Right renal pelvis (tissue), 4 donors: Measurements from ENCODE around the gene TBC1D14. TPM values are rescaled to one million over a fixed set of nuclear protein-coding genes. Genes with fewer than 3 reads are reported as not detected.

Experiments used
- DNase-seq, 4 donors: peaks; one replicate each; pipeline ENCODE4 v3.0.0-alpha.2; 2013; ENCODE audit warnings: low read depth in 4 of 4, low spot score in 3 of 4, missing footprints in 1 of 4
- polyA plus RNA-seq, 4 donors: library from polyadenylated mRNA; unstranded; fragments of 120-200 nt; gene quantifications; one replicate each; pipeline ENCODE4 v1.2.1, GENCODE V29; 2013; ENCODE audit not compliant: insufficient read length in 4 of 4

TBC1D14 gene
- polyA plus RNA-seq, 4 donors: 55.9 to 67.6 (median 62.0) TPM

DNA sequence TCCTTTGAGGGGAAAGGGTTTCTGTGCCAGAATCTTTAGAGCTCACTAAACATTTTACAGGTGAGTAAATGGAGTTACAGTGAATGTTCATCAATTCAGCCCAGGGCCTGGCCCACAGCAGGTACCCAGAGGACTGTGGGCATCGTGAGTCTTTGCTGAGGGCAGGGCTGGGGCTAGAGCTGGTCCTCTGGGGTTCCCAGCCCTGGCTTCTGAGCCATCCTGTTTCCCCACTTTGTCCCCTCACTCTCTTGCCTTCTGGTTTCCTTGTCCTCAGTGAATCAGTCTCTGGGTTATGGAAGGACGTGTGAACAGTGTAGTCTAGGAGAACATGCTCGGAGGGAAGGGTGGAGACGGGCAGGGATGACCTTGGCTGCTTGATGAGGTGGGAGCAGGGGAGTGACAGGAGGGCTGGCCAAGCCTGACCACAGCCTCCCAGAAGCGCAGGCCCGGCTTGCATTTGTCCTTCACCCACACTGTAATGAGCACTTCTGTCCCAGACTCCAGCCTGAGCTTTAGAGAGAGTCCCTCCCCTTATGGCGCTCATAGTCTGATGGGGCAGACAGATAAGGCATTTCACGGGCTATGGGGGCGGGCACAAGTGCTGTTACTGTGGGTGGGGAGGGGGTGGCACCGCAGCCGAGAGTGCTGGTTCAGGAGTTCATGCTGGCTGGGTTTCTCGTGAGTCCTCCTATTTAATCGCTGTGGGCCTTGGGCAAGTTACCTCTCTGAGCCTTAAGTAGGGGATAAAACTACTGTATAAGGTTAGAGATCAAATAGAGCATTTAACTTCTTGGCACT, 17.3 kb downstream of the TBC1D14 start:
- no peak for DNase-seq

DNA sequence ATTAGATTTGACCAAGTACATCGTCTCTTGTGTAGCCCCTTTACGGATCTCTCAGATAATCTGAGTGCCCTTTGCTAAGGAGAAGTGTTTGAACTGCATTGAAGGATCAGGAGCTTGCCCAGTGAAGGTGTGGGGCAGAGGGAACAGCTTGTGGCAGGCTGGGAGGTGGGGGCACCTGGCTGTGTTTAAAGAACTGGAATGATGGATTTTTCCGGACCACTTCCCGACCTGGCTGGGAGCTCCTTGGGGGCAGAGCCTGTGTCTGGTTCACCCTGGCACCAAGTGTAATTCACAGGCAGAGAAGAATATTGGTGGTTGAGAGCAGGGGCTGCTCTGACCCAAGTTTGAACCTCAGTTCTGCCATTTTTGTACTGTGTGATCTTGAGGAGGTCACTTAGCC, 18.5 kb downstream of the TBC1D14 start:
- no peak for DNase-seq

DNA sequence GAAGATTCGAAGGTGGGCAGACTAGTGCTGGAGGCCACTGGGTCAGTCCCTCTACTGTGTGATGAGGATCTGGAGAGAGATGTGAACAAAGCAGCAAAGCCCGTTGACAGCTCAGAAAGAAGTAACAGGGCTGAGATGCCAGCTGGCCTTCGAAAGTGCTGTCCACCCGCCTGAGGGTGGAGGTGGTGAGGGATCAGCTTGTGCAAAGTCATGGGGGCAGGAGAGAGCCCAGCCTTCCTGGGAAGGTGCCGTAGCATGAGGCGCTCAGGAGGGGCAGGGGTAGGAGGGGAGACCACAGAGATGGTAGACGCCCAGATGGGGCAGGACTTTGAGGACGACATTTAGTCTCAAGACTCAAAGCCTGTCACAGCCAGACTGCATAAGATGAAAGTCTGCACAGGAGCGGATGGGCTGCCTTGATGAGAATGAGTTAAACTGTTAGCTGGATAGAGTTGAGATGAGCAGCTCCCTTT, 19.7 kb downstream of the TBC1D14 start:
- DNase-seq: no peak

DNA sequence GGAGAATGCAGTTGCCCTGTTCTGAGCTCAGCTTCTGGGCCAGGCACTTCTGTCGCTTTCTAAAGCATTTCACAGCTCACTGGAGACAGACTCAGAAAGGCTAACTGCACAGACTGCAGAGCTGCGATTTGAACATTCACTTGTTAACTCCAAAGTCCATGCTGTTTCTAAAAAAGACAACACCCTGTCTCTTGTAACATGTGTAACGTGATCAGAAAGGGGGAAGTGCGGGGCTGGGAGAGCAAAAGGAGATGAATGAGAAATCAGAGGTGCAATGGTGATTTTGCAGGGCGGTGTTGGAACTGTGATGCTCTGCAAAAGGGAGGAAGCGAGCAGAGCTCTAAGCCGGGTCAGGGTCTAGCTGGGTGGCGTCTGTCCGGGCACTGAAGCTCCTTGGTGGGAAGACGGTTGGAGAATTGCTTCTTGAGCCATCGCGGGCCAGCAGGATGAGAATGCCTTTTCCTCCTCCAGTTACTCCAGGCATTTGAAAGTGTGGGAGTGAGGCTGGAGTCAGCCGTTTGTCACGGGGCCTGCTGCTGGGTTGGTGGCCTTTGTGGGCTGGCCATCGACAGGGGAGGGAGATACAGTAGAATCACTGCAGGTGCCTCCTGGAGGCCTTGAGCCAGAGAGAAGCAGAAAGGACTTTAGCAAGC, 20.3 kb downstream of the TBC1D14 start:
- DNase-seq: no peak

DNA sequence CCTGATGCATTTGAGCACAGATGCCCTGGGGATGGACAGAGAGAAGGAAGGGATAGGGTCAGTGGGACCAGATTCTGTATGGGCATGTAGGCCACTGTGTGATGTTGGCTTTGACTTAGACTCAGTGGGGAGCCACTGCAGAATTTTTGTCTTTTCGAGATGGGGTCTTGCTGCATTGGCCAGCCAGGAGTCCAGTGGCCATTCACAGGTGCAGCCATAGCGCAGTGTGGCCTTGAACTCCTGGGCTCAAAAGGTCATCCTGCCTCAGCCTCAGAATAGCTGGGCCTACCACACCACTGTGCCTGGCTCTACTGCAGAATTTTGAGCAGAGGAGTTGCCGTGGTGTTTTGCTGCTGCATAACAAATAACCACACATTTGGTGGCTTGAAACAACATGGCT, 22.8 kb downstream of the TBC1D14 start:
- no peak for DNase-seq

DNA sequence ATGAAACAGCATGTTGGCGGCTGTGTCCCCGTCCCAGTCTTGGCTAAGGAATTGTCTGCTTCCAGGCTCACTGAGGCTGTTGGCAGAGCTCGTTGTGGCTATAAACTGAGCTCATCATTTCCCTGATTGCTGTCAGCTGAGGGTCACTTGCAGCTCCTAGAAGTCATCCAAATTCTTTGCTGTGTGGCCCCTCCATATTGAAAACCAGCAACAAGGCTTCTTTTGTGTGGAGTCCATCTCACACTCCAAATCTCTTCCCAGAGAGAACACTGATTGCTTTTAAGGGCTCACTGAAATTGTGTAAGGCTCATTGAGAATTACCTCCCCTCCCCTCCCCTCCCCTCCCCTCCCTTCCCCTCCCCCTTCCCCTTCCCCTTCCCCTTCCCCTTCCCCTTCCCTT, 23.3 kb downstream of the TBC1D14 start:
- no peak for DNase-seq

DNA sequence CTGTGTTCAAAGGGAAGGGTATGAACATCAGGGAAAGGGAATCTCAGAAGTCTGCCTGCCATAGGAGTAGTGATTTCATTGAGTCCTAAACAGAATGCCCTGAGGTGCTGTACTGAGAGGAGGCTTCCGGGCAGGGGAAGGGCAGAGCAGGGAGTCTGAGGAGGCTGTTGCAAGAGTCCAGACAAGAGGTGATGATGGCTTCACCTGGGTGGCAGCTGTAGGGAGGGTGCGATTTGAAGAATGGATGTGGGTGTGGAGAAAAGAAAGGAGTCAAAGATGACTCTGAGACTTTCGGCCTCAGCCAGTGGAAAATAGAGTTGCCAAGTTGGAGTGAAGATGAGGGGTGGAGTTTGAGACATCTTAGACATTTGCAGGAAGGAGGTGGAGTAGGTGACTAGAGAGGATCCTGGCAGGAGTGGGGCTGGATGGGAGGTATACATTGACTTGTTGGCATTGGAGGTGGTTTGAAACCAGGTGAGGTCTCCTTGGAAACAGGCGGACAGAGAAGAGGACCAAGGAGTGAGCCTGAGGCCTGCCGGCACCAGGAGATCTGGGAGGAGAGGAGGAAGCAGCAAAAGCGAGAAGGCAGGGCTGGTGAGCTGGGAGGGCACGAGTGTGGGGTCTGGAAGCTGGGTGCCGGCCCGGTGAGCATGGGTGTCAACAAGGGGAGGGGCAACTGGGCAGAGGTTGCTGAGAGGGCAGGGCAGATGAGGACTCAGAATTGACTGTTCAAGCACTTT, 24.2 kb downstream of the TBC1D14 start:
- no peak for DNase-seq

DNA sequence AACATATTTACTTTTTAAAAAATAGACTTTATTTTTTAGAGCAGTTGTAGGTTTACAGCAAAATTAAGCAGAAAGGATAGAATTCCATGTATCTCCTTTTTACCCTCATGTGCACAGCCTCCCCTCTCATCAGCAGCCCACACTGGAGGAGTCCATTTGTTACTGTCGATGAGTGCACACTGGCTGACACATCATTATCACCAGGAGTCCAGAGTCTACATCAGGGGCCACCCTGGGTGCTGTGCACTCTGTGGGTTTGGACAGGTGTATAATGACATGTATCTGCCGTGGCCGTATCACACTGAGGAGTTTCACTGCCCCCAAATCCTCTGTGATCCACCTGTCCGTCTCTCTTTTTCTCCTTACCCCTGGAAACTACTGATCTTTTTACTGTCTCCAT, 26.3 kb downstream of the TBC1D14 start:
- no peak for DNase-seq

DNA sequence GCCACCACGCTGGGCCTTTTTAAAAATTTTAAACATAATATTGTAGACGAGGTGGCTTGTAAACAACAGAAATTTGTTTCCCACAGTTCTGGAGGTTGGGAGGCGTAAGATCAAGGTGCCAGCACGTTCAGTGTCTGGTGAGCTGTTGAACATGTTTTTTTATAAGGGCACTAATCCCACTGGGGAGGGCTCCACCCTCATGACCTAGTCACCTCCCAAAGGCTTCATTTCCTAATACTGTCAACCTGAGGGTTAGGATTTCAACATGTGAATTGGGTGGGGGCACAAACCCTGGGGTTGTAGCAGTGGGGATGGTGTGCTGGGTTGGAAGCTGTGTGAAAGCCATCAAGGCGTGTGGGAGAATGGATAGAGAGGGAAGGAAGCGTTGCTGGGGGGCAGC, 27.6 kb downstream of the TBC1D14 start:
- DNase-seq: no peak

DNA sequence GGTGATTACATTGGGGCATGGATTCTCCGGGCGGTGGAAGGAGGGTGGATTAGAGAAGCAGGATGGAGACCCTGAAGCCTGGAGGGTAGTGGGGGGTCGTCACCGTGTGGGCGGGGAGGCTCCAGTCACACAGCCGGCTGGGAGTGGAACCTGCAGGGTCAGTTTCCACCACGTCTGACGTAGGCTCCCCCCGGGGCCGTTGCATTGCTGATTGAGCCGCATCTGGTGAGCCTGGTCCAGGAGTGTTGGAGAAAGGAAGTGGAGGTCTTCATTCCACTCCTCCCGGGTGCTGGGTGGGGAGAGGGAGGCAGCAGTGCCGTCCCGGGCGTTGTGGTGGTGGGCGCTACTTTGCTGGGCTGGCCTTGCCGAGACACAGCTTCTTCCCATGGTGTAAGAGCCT, 28.1 kb downstream of the TBC1D14 start:
- no peak for DNase-seq

DNA sequence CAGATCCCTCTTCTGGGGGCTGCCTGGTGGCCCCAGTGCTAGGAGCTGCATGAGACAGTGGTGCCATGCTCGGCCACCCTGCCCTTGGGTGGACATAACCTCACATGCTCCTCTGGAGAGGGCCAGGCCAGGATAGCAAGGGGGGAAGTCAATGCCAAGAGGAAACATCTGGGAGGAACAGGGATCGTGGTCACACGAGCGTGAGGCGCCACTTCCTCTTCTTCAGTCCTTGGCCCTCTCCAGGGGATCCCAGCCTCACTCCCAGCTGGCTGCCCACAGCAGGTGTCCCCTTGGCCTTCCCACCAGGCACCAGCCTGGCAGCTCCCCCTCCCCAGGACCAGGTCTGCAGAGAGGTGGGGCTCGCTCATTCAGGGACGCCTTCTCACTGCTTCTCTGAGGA, 28.6 kb downstream of the TBC1D14 start:
- no peak for DNase-seq

DNA sequence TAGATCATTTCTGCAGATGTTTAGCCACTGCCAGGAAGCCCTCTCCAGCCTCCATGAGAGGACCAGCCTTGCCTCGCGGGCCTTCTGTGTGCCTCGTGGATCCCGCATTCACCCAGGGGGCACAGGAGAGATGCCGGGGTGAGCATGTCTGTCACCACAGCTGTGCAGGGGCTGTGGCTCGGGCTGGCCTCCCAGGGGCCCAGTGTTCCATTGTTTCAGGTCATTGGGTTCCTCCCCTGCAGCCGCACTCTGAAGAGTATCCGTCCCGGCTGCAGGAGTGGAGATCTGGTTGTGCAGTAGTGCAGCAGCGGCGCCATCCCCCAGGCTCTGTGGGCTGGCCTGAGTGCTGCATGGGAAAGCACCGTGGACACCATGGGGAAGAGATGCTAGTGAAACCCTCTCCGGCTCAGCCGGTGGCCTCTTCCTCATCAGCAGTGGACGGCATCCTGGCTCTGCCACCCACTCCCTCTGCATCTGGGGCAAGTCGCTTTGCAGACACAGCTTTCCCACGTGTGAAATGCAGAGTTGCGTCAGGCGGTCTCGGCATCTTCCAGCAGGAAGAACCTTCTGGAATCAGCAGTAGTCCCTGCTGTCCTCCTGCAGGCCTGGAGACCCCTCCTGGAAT, 29.1 kb downstream of the TBC1D14 start:
- DNase-seq: no peak

DNA sequence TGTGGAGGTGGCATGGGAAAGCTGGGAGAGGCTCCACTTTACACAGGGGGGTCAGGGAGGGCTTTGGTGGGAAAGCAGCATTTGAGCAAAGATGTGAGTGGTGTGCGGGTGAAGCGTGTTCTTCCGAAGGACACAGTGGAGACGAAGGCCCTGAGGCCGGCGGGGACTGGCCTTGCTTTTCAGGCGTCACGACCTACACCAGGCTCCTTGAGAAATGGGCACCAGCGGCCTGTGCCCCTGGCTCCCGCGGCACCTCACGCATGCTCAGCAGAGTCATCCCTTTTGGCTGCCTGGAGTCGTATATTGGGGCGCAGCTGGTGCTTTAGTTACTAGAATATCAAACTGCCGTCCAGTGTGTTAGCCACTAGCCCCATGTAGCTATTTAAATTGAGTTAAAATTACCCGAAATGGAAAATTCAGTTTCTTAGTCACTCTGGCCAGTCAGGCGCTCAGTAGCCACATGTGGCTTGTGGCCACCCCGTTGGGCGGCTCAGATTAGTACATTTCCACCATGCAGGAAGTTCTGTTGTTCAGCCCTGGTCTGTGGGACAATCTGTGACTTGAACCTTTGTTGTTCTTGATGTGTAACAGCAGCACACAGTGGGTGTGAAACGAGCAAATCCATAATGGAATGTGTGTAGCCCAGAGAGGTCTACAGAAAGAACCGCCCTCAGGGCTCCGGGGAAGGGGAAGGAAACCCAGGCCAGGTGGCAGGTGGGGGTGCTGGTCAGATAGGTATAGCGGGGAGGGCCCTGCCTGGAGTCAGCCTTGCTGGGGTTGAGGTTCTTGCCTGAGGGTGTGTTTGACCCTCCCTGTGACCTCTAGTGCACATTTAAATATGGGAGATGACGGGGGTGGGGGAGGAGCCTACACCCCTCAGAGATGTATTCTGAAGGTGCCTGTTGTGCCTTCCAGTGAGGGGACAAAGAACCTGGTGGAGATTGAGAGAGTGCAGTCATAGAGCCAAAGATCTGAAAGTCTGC, 30.4 kb downstream of the TBC1D14 start:
- DNase-seq: no peak

DNA sequence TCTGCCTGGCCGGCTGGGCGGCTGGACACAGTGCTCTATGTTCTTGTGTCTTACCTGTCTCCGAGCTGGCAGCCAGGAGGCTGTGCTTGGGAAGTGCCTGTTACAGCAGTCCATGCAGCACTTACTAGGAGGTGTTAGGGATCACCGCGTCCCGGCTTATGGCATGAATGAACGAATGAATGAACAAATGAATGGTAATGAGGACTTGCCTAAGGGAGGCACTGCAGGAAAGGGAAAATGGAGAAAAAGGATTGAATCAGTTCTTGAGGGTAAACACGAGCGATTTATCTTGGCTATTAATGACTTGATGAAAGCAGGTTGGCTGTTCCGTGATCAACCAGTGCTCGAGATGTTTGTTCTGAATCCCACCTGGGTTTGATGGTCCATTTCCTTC, 31.1 kb downstream of the TBC1D14 start:
- no peak for DNase-seq

DNA sequence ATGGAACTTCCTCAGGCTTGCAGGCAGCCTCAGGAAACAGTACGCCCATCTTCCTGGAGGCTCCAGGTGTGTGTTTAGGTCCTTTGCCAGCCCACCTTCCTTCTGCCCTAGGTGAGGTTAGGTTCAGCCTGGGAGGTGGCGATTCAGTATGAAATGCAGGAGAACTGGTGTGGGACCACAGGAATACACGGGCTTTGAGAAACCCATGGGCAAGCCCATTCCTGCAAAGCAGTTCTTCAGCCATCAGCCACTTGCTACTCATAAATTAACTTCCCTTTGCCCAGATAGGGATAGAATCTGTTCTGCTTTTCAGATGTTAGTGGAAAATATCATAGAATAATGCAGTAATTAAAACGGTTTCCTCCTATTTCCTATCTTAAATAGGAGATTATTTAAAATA, 32.2 kb downstream of the TBC1D14 start:
- DNase-seq: no peak

DNA sequence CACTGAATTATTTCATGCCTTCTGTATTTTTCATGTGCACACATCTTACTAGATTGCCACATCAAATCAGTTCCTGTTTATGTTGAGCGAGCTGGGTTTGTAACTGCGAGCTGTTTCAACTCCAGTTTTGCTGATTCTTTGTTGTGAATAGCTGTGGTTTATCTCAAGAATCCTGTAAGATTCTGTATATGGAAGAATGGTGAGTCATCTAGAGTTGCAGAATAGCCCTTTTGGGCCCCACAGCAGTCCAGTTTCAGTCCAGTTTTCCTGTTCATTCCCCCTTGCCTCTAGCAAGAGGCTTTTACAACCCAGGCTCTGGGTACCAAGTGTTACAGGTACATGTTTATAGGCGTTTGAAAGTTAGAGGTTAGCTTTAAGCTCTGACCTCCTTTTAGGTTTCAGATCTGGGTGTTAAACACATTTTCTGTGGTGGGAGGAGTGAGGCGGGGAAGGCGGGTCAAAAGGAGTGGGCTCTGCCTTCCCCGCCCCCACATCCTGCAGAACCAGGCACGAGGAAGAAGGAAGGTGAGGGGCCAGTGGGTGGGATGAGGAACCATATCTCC, 32.7 kb downstream of the TBC1D14 start:
- no peak for DNase-seq

DNA sequence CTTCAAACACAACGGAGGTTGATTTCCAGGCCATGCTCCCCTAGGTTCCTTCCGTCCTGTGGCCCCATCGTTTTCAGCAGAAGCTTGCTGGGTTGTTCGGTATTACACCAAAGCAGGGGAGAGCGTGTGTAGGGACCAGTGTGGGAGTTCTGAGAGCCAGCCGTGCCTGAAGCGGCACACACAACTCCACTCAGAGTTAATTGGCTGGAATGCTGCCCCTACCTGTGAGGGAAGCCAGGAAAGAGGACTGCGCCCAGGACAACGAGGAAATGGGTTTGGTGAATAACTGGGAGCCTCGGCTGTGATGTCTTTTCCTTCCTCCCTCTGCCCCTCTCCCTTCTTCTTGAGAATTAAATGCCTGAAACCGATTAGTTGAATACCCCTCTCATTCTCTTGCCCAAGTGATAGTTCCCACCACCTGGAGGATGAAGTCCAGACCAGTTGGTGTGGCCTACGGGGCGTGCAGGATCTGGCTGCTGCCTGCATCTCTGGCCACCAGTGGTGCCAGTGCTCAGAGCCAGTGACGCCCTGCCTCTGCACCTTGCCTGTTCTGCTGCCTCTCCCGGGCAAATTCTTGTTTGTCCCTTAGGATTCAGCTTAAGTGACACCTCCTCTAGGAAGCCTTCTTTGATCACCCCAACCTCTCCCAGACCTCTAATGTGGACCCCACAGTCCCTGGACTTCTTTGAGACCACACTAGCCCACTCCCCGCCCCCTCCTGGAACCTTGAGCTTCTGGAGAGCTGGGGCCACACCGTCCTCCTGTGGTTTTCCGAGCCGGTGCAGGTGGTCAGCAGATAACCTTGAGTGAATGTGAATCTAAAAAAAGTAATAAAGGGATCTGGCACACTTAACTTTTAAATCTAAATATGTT, 33.6 kb downstream of the TBC1D14 start:
- DNase-seq: no peak

DNA sequence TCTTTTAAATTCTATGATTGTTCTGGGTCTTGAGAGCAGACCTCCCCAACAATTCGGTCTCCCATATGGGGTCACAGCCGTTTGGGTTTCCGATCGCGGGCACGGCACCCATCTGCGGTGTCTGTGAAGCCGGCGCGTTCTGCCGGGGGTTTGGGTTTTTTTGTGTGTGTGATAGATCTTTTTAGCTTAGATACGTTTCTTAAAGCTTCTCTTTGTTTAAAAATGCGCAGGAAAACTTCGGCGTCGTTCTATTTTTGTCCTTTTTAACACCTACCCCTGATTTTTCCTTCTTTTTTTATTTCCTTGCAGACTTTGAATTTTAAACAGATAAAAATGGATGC, 34.2 kb downstream of the TBC1D14 start:
- no peak for DNase-seq
